Diencephalon (tissue), 1 donor: ENCODE measurements around the gene TAP2. TPM values are rescaled to one million over a fixed set of nuclear protein-coding genes. Genes with fewer than 3 reads are reported as not detected.

Experiments
- total RNA-seq: library from RNA; depleted of rRNA; stranded (reverse); fragments of >200 nt; gene quantifications from one replicate; pipeline ENCODE4 v1.2.3, GENCODE V29; 2014

Gene TAP2
- 6.5 TPM for total RNA-seq

GRCh38 chr6:32838114-32838958 lies at the start of gene TAP2:
Gene TAP2 (minus strand): TSS chr6:32838739. CDS start chr6:32838233, 506 bp downstream.

GRCh38 chr6:32853541-32854375 lies 15.2 kb upstream of the TAP2 start, which contains the start of the genes PSMB9 and TAP1:
Gene PSMB9 (plus strand): TSS chr6:32854192. CDS start chr6:32854230, 38 bp downstream.
Gene TAP1 (minus strand): TSS chr6:32853704. CDS start chr6:32853636, 68 bp downstream.

GRCh38 chr6:32843979-32844838 lies 5.7 kb upstream of the TAP2 start, which contains the start of gene PSMB8:
Gene PSMB8 (minus strand): TSS chr6:32844047. CDS start chr6:32843996, 51 bp downstream.

GRCh38 chr6:32816746-32817204 lies 21.8 kb downstream of the TAP2 start, which contains the start of gene HLA-DOB:
Gene HLA-DOB (minus strand): TSS chr6:32817002. CDS start chr6:32816951, 51 bp downstream.

Other genes with a start within 250 kb of the TAP2 start
- gene HLA-DRB1, start 248.9 kb downstream of the TAP2 start, total RNA-seq, result 9.9 TPM
- gene HLA-DQA1, start 201.3 kb downstream of the TAP2 start, total RNA-seq, result 0.92 TPM
- 4.4 TPM for gene HLA-DQB1, start 172.1 kb downstream of the TAP2 start, total RNA-seq
- gene HLA-DQA2, start 97.3 kb downstream of the TAP2 start, total RNA-seq, result not detected
- not detected for gene HLA-DQB2, start 75.2 kb downstream of the TAP2 start, total RNA-seq
- gene HLA-DOB, start 21.7 kb downstream of the TAP2 start, total RNA-seq, result not detected
- 5.8 TPM for gene PSMB8, start 5.3 kb upstream of the TAP2 start, total RNA-seq
- gene TAP1, start 15.0 kb upstream of the TAP2 start, total RNA-seq, result 8.3 TPM
- gene PSMB9, start 15.5 kb upstream of the TAP2 start, total RNA-seq, result 3.2 TPM
- 2.3 TPM for gene HLA-DMB, start 102.3 kb upstream of the TAP2 start, total RNA-seq
- gene HLA-DMA, start 114.4 kb upstream of the TAP2 start, total RNA-seq, result 0.46 TPM
- 87.0 TPM for gene BRD2, start 129.9 kb upstream of the TAP2 start, total RNA-seq
- 1.2 TPM for gene HLA-DOA, start 170.9 kb upstream of the TAP2 start, total RNA-seq
- 2.1 TPM for gene HLA-DPA1, start 234.9 kb upstream of the TAP2 start, total RNA-seq
- gene HLA-DPB1, start 237.3 kb upstream of the TAP2 start, total RNA-seq, result 8.3 TPM